Measurements from ENCODE around the gene RAB36. TPM values are rescaled to one million over a fixed set of nuclear protein-coding genes. Genes with fewer than 3 reads are reported as not detected.
A peak's percentile ranks its signal among the peaks of the same experiment; 100 is the strongest.

RAB36 gene
- total RNA-seq, 1 donor from 2014 or later, result 2.9 TPM

DNA sequence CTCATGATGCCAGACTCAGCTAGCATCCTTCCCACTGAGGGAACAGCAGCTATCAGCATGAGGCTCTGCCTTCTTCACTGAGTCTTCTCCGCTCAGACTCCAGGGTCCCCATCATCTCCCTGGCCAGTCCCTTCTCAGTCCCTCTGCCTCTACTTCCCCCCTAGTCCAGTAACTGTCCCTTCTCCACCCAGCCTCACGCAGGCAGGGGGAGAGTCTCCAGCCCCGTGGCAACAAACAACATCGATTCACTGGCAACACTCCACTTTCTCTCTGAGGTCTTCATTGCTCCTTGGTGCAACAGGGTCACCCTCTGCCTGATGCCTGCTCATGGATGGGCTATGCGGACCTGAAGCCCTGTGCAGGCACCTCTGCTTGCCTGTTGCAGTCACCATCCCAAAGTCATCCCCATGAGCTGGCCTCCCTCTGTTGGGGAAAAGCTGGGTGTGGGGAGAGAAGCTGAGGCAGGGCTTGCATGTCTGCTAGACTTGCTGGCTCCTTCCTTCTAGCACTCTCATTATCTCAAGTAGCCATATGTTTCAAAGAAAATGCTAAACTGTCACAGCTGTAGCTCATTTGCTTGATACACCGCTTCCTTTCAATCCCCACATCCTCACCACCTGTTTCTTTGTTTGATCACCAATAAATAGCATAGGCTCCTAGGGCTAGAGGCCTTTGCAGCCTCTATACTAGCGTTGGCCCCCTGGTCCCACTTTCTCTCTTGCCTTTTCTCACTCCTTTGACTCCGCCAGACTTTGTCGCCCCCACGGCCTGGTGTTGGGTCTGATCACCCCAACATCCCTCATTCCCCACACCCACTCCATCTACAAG lies 30.8 kb downstream of the RAB36 start:
- H3K27ac Mint-ChIP-seq (ENCODE audit: unreplicated experiment), result no peak overlapping the region
- TF ChIP-seq, protein P1, sequence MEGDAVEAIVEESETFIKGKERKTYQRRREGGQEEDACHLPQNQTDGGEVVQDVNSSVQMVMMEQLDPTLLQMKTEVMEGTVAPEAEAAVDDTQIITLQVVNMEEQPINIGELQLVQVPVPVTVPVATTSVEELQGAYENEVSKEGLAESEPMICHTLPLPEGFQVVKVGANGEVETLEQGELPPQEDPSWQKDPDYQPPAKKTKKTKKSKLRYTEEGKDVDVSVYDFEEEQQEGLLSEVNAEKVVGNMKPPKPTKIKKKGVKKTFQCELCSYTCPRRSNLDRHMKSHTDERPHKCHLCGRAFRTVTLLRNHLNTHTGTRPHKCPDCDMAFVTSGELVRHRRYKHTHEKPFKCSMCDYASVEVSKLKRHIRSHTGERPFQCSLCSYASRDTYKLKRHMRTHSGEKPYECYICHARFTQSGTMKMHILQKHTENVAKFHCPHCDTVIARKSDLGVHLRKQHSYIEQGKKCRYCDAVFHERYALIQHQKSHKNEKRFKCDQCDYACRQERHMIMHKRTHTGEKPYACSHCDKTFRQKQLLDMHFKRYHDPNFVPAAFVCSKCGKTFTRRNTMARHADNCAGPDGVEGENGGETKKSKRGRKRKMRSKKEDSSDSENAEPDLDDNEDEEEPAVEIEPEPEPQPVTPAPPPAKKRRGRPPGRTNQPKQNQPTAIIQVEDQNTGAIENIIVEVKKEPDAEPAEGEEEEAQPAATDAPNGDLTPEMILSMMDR (IDR thresholded peaks at IDR 0.05), result no peak
- no peaks in the 10 kb centered on the region for H3K27me3 Mint-ChIP-seq (ENCODE audit: low read depth)
- DNase-seq (ENCODE audit: low spot score), result no peak
- H3K36me3 Mint-ChIP-seq (ENCODE audit: low read depth), result peaks cover 15% of the 10 kb centered on the region
- H3K9me3 Mint-ChIP-seq (ENCODE audit: low read depth), result peaks cover 16% of the 10 kb centered on the region
- no peak overlapping the region for H3K4me3 Mint-ChIP-seq (ENCODE audit: unreplicated experiment)
- H3K4me1 Mint-ChIP-seq (ENCODE audit: low read depth), result peaks cover 14% of the 10 kb centered on the region

DNA sequence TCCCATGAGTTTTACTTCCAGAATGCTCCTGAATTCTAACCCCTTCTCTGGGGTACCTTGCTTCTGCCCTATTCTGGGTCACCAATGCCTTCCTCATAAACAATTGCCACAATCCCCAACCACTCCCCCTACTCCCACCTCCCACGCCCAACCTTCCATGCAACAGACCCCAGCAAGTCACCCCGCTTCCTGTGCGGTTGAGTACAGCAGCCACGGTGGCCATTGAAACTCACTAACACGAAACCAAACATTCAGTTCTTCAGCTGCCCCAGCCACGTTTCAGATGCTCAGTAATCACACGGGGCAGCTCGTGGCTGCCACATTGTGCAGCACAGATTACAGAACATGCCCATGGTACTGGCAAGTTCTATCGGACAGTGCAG lies 31.4 kb downstream of the RAB36 start:
- H3K4me3 Mint-ChIP-seq (ENCODE audit: unreplicated experiment), result no peak overlapping the region
- no peak for DNase-seq (ENCODE audit: low spot score)
- H3K36me3 Mint-ChIP-seq (ENCODE audit: low read depth), result peaks cover 15% of the 10 kb centered on the region
- peaks cover 16% of the 10 kb centered on the region for H3K4me1 Mint-ChIP-seq (ENCODE audit: low read depth)
- H3K9me3 Mint-ChIP-seq (ENCODE audit: low read depth), result peaks cover 16% of the 10 kb centered on the region
- H3K27me3 Mint-ChIP-seq (ENCODE audit: low read depth), result no peaks in the 10 kb centered on the region
- TF ChIP-seq, protein P1 (IDR thresholded peaks at IDR 0.05), result no peak
- no peak overlapping the region for H3K27ac Mint-ChIP-seq (ENCODE audit: unreplicated experiment)

DNA sequence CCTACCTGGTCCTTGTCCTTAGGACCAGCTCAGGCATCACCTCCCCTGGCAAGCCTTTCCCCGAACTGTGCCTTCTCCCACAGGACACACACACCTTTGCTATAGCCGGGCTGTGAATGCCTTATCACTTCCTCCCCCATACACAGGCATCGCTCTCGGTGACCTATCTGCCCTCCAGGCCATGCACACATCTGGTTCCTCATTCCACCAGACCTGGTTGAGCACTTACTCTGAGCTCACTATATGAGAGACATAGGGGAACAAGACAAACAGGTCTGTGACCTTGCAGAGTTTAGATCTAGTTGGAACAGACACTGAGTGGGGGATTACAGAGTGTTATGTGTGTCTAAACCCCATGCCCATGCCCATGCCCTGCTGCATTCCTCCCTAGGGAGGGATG lies 31.9 kb downstream of the RAB36 start:
- Mint-ChIP-seq H3K4me1 (ENCODE audit: low read depth) (peaks cover 22% of the 10 kb centered on the region), H3K36me3 (ENCODE audit: low read depth) (peaks cover 15% of the 10 kb centered on the region), H3K27ac (ENCODE audit: unreplicated experiment) (no peak overlapping the region), H3K4me3 (ENCODE audit: unreplicated experiment) (no peak overlapping the region), H3K27me3 (ENCODE audit: low read depth) (no peaks in the 10 kb centered on the region), H3K9me3 (ENCODE audit: low read depth) (peaks cover 16% of the 10 kb centered on the region)
- TF ChIP-seq, protein P1 (IDR thresholded peaks at IDR 0.05), result no peak
- DNase-seq (ENCODE audit: low spot score), result no peak

DNA sequence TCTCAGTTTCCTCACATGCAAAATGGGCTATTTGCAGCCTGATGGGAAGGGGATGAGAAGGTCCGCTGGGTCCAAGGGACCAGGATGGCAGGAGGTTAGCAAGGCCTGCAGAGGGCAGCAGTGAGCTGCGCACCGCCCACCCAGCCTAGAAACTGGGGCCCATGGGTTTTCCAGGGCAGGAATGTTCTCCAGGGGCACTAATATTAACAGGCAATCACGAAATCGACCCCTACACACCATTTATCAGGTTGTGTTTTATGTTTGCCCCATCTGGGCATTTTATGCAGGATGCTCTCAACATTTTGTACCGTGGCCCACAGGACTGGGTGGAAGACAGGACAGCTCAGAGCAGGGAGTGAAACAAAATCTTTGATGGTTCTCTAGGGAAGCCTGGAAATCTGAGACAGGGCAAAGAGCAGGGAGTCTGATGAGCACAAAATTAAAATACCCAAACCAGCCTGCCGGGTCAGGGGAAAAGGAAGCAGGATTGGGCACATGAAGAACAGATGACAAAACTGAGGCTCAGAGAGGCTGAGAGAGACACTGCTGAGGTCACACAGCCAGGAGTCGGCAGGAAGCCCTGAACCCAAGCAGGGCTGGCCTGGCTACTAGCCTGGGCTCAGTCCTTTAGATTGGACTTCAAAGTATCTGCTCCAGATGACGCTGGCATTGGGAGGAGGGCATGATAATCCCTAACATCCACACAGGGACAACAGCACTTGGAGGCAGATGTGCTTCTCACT lies 33.4 kb downstream of the RAB36 start:
- Mint-ChIP-seq H3K36me3 (ENCODE audit: low read depth) (peaks cover 15% of the 10 kb centered on the region), H3K27me3 (ENCODE audit: low read depth) (no peaks in the 10 kb centered on the region), H3K27ac (ENCODE audit: unreplicated experiment) (no peak overlapping the region), H3K4me1 (ENCODE audit: low read depth) (peaks cover 37% of the 10 kb centered on the region), H3K4me3 (ENCODE audit: unreplicated experiment) (peak overlapping the region; percentile 10), H3K9me3 (ENCODE audit: low read depth) (peaks cover 16% of the 10 kb centered on the region)
- DNase-seq (ENCODE audit: low spot score), result no peak
- TF ChIP-seq, protein P1 (IDR thresholded peaks at IDR 0.05), result peak; percentile 97
